Right ventricle myocardium inferior (tissue), 1 donor: ENCODE measurements around the gene MAP4K5. TPM values are rescaled to one million over a fixed set of nuclear protein-coding genes. Genes with fewer than 3 reads are reported as not detected.
A peak's percentile ranks its signal among the peaks of the same experiment; 100 is the strongest.

Experiments used
- ATAC-seq: fragments of 200-7000 bp; cut with Tn5 transposase; one replicate; pipeline ENCODE4 v1.9.1; 2020; ENCODE audit warnings: mild to moderate bottlenecking, moderate library complexity
- DNase-seq: peaks from one replicate; pipeline ENCODE4 v3.0.0; 2021; ENCODE audit errors: missing footprints
- intact Hi-C: fragments of 100-400 bp; cut with DNase I; formaldehyde crosslinking; loops from one replicate; pipeline ENCODE4 v1.11.0; 2022
- total RNA-seq: library from RNA; stranded (reverse); fragmentation: NEBNext Ultra II Directional; extraction: Animal tissue kit (Norgen Biotek cat#: 25700); gene quantifications from one replicate; pipeline ENCODE4 v1.2.1, GENCODE V29; 2021
- donor health status: DM: no; HTN: yes; CAD: no; lungs with severe emphysema.

The MAP4K5 gene
- total RNA-seq, 1 donor from 2014 or later, result 14.3 TPM

GRCh38 chr14:50423529-50423928 lies 108.8 kb downstream of the MAP4K5 start:
- DNase-seq (no peak), ATAC-seq (no peak)
- intact Hi-C loops, result no loop called here

GRCh38 chr14:50421499-50421898 lies 110.9 kb downstream of the MAP4K5 start:
- intact Hi-C loops, result no loop called here
- no peak for DNase-seq
- ATAC-seq, result no peak

GRCh38 chr14:50417853-50418252 lies 114.5 kb downstream of the MAP4K5 start:
- no peak for ATAC-seq
- intact Hi-C loops, result no loop called here
- DNase-seq, result no peak

GRCh38 chr14:50410921-50411320 lies 121.4 kb downstream of the MAP4K5 start:
- intact Hi-C loops, result no loop called here
- no peak for ATAC-seq

GRCh38 chr14:50410071-50410470 lies 122.3 kb downstream of the MAP4K5 start:
- no peak for DNase-seq
- no peak for ATAC-seq
- intact Hi-C loops, result no loop called here

More at GRCh38 chr14:50410921-50411320, 121.4 kb downstream of the MAP4K5 start:
- no peak for DNase-seq

- intact Hi-C loops, result no loop called here
- ATAC-seq (no peak), DNase-seq (no peak)
These were observed 125.1 kb downstream of the MAP4K5 start for GRCh38 chr14:50407111-50407812.

GRCh38 chr14:50403419-50403818 lies 128.9 kb downstream of the MAP4K5 start:
- intact Hi-C loops, result no loop called here
- ATAC-seq (no peak), DNase-seq (no peak)

GRCh38 chr14:50402965-50403364 lies 129.4 kb downstream of the MAP4K5 start:
- intact Hi-C loops, result no loop called here

GRCh38 chr14:50400461-50400860 lies 131.9 kb downstream of the MAP4K5 start:
- DNase-seq (no peak), ATAC-seq (no peak)
- intact Hi-C loops, result no loop called here

More at GRCh38 chr14:50402965-50403364, 129.4 kb downstream of the MAP4K5 start:
- ATAC-seq (no peak), DNase-seq (no peak)

- intact Hi-C loops, result loop anchor here (5.0 kb wide), 2 partner anchors 62 to 77 kb away; no protein-coding TSS in a partner anchor
- ATAC-seq (no peak), DNase-seq (no peak)
These were observed 132.9 kb downstream of the MAP4K5 start for GRCh38 chr14:50399251-50400032.

GRCh38 chr14:50398189-50398580 lies 134.2 kb downstream of the MAP4K5 start:
- ATAC-seq (no peak), DNase-seq (no peak)
- intact Hi-C loops, result loop anchor here (5.0 kb wide), 2 partner anchors 61 to 76 kb away; no protein-coding TSS in a partner anchor

GRCh38 chr14:50397390-50398188 lies 134.8 kb downstream of the MAP4K5 start:
- intact Hi-C loops, result loop anchor here (5.0 kb wide), 2 partner anchors 60 to 75 kb away; no protein-coding TSS in a partner anchor
- no peak for DNase-seq
- peak; percentile 33 for ATAC-seq

- ATAC-seq, result peak; percentile 93
- peak; percentile 86 for DNase-seq
- intact Hi-C loops, result loop anchor here (5.0 kb wide), 2 partner anchors 60 to 75 kb away; no protein-coding TSS in a partner anchor
These were observed 135.6 kb downstream of the MAP4K5 start, which contains the start of gene CDKL1 for GRCh38 chr14:50396631-50397389. TSS of gene CDKL1 (minus strand) at chr14:50396881. CDS start at chr14:50395868, 1,013 bp downstream.

- intact Hi-C loops, result loop anchor here (5.0 kb wide), 2 partner anchors 58 to 73 kb away; no protein-coding TSS in a partner anchor
- ATAC-seq, result no peak
- DNase-seq, result no peak
These were observed 136.9 kb downstream of the MAP4K5 start for GRCh38 chr14:50395448-50395847.

- ATAC-seq (no peak), DNase-seq (no peak)
- intact Hi-C loops, result loop anchor here (5.0 kb wide), 2 partner anchors 57 to 72 kb away; no protein-coding TSS in a partner anchor
These were observed 137.7 kb downstream of the MAP4K5 start for GRCh38 chr14:50394713-50395112.

GRCh38 chr14:50389668-50390441 lies 142.5 kb downstream of the MAP4K5 start:
- intact Hi-C loops, result no loop called here
- no peak for ATAC-seq
- no peak for DNase-seq

- intact Hi-C loops, result no loop called here
- no peak for ATAC-seq
- DNase-seq, result no peak
These were observed 144.0 kb downstream of the MAP4K5 start for GRCh38 chr14:50388256-50388931.
